ENCODE measurements around the gene DGKH.

DGKH gene

GRCh38 chr13:42076309-42076713, 27.9 kb downstream of the DGKH start:
- H3K9me2 ChIP-seq (replicated peaks; ENCODE audit: control insufficient read depth, low read length) = no peaks in the 10 kb centered on the region
- H3K27ac ChIP-seq (ENCODE audit: low read depth, low read length) = no peak overlapping the region
- no peaks in the 10 kb centered on the region for H3K9me3 ChIP-seq (ENCODE audit: control insufficient read depth, insufficient read depth, low read length)
- no peaks in the 10 kb centered on the region for H3K27me3 ChIP-seq (ENCODE audit: control insufficient read depth, low read length)
- H3K36me3 ChIP-seq (ENCODE audit: control insufficient read depth, low read length) = no peaks in the 10 kb centered on the region
- no peak overlapping the region for H3K4me3 ChIP-seq (ENCODE audit: low read length)
- H3F3A ChIP-seq (ENCODE audit: control insufficient read depth, insufficient read depth) = no peaks in the 10 kb centered on the region; the same call in 1 of the 2 replicates
- H3K4me2 ChIP-seq (ENCODE audit: low read length) = no peak overlapping the region
- TF ChIP-seq, protein P1, sequence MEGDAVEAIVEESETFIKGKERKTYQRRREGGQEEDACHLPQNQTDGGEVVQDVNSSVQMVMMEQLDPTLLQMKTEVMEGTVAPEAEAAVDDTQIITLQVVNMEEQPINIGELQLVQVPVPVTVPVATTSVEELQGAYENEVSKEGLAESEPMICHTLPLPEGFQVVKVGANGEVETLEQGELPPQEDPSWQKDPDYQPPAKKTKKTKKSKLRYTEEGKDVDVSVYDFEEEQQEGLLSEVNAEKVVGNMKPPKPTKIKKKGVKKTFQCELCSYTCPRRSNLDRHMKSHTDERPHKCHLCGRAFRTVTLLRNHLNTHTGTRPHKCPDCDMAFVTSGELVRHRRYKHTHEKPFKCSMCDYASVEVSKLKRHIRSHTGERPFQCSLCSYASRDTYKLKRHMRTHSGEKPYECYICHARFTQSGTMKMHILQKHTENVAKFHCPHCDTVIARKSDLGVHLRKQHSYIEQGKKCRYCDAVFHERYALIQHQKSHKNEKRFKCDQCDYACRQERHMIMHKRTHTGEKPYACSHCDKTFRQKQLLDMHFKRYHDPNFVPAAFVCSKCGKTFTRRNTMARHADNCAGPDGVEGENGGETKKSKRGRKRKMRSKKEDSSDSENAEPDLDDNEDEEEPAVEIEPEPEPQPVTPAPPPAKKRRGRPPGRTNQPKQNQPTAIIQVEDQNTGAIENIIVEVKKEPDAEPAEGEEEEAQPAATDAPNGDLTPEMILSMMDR (IDR thresholded peaks at IDR 0.05; ENCODE audit: low read depth, low read length, poor library complexity, severe bottlenecking) = no peak
- TF ChIP-seq EZH2phosphoT487 (IDR thresholded peaks at IDR 0.05; ENCODE audit: borderline replicate concordance, low read length) = no peak
- H4K20me1 ChIP-seq (ENCODE audit: control insufficient read depth, insufficient read depth, low read depth, low read length) = no peaks in the 10 kb centered on the region
- no peaks in the 10 kb centered on the region for H3K4me1 ChIP-seq (ENCODE audit: control insufficient read depth, low read length)
- no peaks in the 10 kb centered on the region; the same call in 1 of the 2 replicates for H3K79me2 ChIP-seq (ENCODE audit: control insufficient read depth, low read length)

- no peaks in the 10 kb centered on the region; the same call in 1 of the 2 replicates for H3F3A ChIP-seq (ENCODE audit: control insufficient read depth, insufficient read depth)
- no peak overlapping the region for H3K4me3 ChIP-seq (ENCODE audit: low read length)
- no peaks in the 10 kb centered on the region for H3K27me3 ChIP-seq (ENCODE audit: control insufficient read depth, low read length)
- no peak overlapping the region for H3K4me2 ChIP-seq (ENCODE audit: low read length)
- no peaks in the 10 kb centered on the region for H4K20me1 ChIP-seq (ENCODE audit: control insufficient read depth, insufficient read depth, low read depth, low read length)
- peaks cover 3% of the 10 kb centered on the region for H3K79me2 ChIP-seq (ENCODE audit: control insufficient read depth, low read length)
- H3K4me1 ChIP-seq (ENCODE audit: control insufficient read depth, low read length) = no peaks in the 10 kb centered on the region
- H3K27ac ChIP-seq (ENCODE audit: low read depth, low read length) = no peak overlapping the region
- no peaks in the 10 kb centered on the region for H3K9me2 ChIP-seq (replicated peaks; ENCODE audit: control insufficient read depth, low read length)
- no peaks in the 10 kb centered on the region for H3K9me3 ChIP-seq (ENCODE audit: control insufficient read depth, insufficient read depth, low read length)
- no peak for TF ChIP-seq EZH2phosphoT487 (IDR thresholded peaks at IDR 0.05; ENCODE audit: borderline replicate concordance, low read length)
- TF ChIP-seq, protein P1 (IDR thresholded peaks at IDR 0.05; ENCODE audit: low read depth, low read length, poor library complexity, severe bottlenecking) = no peak
- no peaks in the 10 kb centered on the region for H3K36me3 ChIP-seq (ENCODE audit: control insufficient read depth, low read length)
These were observed 29.8 kb downstream of the DGKH start for GRCh38 chr13:42078128-42078808.

- Histone ChIP-seq H3K4me3 (ENCODE audit: low read length) (no peak overlapping the region), H3K79me2 (ENCODE audit: control insufficient read depth, low read length) (peaks cover 3% of the 10 kb centered on the region), H3K27me3 (ENCODE audit: control insufficient read depth, low read length) (no peaks in the 10 kb centered on the region), H3K4me2 (ENCODE audit: low read length) (no peak overlapping the region), H3K9me3 (ENCODE audit: control insufficient read depth, insufficient read depth, low read length) (no peaks in the 10 kb centered on the region), H3F3A (ENCODE audit: control insufficient read depth, insufficient read depth) (no peaks in the 10 kb centered on the region), H3K9me2 (replicated peaks; ENCODE audit: control insufficient read depth, low read length) (no peaks in the 10 kb centered on the region), H3K36me3 (ENCODE audit: control insufficient read depth, low read length) (no peaks in the 10 kb centered on the region), H3K27ac (ENCODE audit: low read depth, low read length) (no peak overlapping the region), H4K20me1 (ENCODE audit: control insufficient read depth, insufficient read depth, low read depth, low read length) (no peaks in the 10 kb centered on the region), H3K4me1 (ENCODE audit: control insufficient read depth, low read length) (no peaks in the 10 kb centered on the region)
- TF ChIP-seq EZH2phosphoT487 (IDR thresholded peaks at IDR 0.05; ENCODE audit: borderline replicate concordance, low read length) = no peak
- TF ChIP-seq, protein P1 (IDR thresholded peaks at IDR 0.05; ENCODE audit: low read depth, low read length, poor library complexity, severe bottlenecking) = no peak
These were observed 34.8 kb downstream of the DGKH start for GRCh38 chr13:42083138-42083770.
